BLaER1 treated with 17β-estradiol and CSF1 and Interleukin-3, amounts not matched to agents 10 nM and 100 nM (cell line): ENCODE measurements around the gene TMCC2.

Experiments used
- H3K27ac ChIP-seq, 11 experiments: shearing (Covaris generic); formaldehyde crosslinking; 2 replicates each; pipeline ENCODE4 v1.8.1; 2022
- H3K27me3 ChIP-seq, 11 experiments: shearing (Covaris generic); formaldehyde crosslinking; 2 replicates each; pipeline ENCODE4 v1.8.1; 2022
- H3K36me3 ChIP-seq, 11 experiments: shearing (Covaris generic); formaldehyde crosslinking; 2 replicates each; pipeline ENCODE4 v1.8.1; 2022
- H3K4me1 ChIP-seq, 10 experiments: shearing (Covaris generic); formaldehyde crosslinking; 2 replicates each; pipeline ENCODE4 v1.8.1; 2022
- H3K4me2 ChIP-seq, 11 experiments: shearing (Covaris generic); formaldehyde crosslinking; 2 replicates each; pipeline ENCODE4 v1.8.1; 2022
- H3K4me3 ChIP-seq, 10 experiments: shearing (Covaris generic); formaldehyde crosslinking; 2 replicates each; pipeline ENCODE4 v1.8.1; 2022
- H3K9ac ChIP-seq, 11 experiments: shearing (Covaris generic); formaldehyde crosslinking; 2 replicates each; pipeline ENCODE4 v1.8.1; 2022
- H3K9me3 ChIP-seq, 11 experiments: shearing (Covaris generic); formaldehyde crosslinking; replicated peaks in 1 of 11; 2 replicates each; pipeline ENCODE4 v1.8.1; 2022
- H4K20me1 ChIP-seq, 11 experiments: shearing (Covaris generic); formaldehyde crosslinking; 2 replicates each; pipeline ENCODE4 v1.8.1; 2022
- Cebpa-rat ChIP-seq, 11 experiments: shearing (Covaris generic); IDR thresholded peaks; 2 replicates each; pipeline ENCODE4 v1.8.1; 2022

TMCC2 gene

DNA sequence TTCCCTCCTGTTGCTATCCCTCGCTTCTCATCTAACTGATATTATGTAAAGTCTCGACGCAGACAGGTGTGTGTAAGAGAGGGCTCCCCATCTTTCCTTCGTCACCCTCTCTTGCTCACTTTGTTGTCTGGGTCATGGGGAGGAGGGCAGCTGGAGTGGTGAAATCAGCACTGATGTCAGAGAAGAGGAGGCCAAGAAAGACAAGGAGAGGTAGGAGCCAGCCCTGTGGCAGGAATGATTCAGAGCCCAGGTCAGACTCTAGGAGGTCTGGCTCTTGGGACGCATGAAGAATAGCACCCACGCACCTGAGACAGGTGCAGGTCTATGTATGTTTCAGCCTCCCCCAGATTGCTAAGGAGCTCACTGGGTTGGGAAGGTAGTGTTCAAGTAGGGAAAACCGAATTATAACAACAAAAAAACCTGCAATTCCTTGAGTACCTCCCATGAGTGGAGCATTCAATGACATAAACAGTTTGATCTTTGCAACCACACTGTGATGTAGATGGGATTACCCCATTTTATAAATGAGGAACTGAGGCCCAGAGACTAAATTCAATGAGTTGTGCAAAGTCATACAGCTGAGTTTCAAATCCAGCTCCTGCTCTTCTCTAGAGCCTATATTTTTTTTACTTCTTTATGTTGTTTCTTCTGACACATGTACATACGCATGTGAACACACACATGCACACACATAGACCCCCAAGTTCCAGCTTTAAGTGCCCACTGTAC, 83.4 kb downstream of the TMCC2 start:
- Histone ChIP-seq H3K9me3 (no peaks in the 10 kb centered on the region), H3K4me3 (no peak overlapping the region), H3K27ac (peak overlapping the region in 5 of 11 experiments; percentile 31 to 98 (median 45); a peak in 9 of 22 replicates), H3K9ac (peak overlapping the region in 1 of 11 experiments; percentile 39; a peak in 1 of 22 replicates), H3K4me2 (peak overlapping the region in 7 of 11 experiments; percentile 1 to 95 (median 91); a peak in 11 of 22 replicates), H3K36me3 (peaks cover 0 to 37% (median 0%) of the 10 kb centered on the region in 11 experiments; a peak in 3 of 22 replicates), H4K20me1 (no peaks in the 10 kb centered on the region; a peak in 2 of 22 replicates), H3K4me1 (peaks cover 35 to 70% (median 47%) of the 10 kb centered on the region in 10 experiments), H3K27me3 (peaks cover 0 to 6% (median 0%) of the 10 kb centered on the region in 11 experiments; a peak in 2 of 22 replicates)
- no peak for TF ChIP-seq Cebpa-rat (IDR thresholded peaks at IDR 0.05)

GRCh38 chr1:205312866-205313562, 85.3 kb downstream of the TMCC2 start:
- no peak for TF ChIP-seq Cebpa-rat (IDR thresholded peaks at IDR 0.05)
- Histone ChIP-seq H3K9me3 (no peaks in the 10 kb centered on the region), H3K4me2 (peak overlapping the region; percentile 82 to 98 (median 94)), H3K27me3 (peaks cover 0 to 8% (median 0%) of the 10 kb centered on the region in 11 experiments; a peak in 6 of 22 replicates), H3K27ac (peak overlapping the region; percentile 36 to 98 (median 89); a peak in 20 of 22 replicates), H3K4me3 (peak overlapping the region; percentile 25 to 50 (median 40); a peak in 16 of 20 replicates), H3K36me3 (peaks cover 0 to 20% (median 0%) of the 10 kb centered on the region in 11 experiments; a peak in 3 of 22 replicates), H4K20me1 (no peaks in the 10 kb centered on the region; a peak in 1 of 22 replicates), H3K4me1 (peaks cover 40 to 78% (median 55%) of the 10 kb centered on the region in 10 experiments), H3K9ac (peak overlapping the region; percentile 50 to 89 (median 77))

- Histone ChIP-seq H3K27ac (peak overlapping the region; percentile 43 to 98 (median 89); a peak in 21 of 22 replicates), H3K9me3 (no peaks in the 10 kb centered on the region), H3K27me3 (peaks cover 0 to 15% (median 4%) of the 10 kb centered on the region in 11 experiments; a peak in 12 of 22 replicates), H4K20me1 (no peaks in the 10 kb centered on the region; a peak in 1 of 22 replicates), H3K9ac (peak overlapping the region; percentile 50 to 89 (median 77)), H3K4me2 (peak overlapping the region; percentile 82 to 98 (median 94)), H3K4me3 (peak overlapping the region; percentile 25 to 50 (median 40); a peak in 16 of 20 replicates), H3K4me1 (peaks cover 40 to 86% (median 58%) of the 10 kb centered on the region in 10 experiments), H3K36me3 (peaks cover 0 to 15% (median 0%) of the 10 kb centered on the region in 11 experiments; a peak in 3 of 22 replicates)
- no peak for TF ChIP-seq Cebpa-rat (IDR thresholded peaks at IDR 0.05)
Observed at GRCh38 chr1:205313563-205314308, 86.0 kb downstream of the TMCC2 start.

DNA sequence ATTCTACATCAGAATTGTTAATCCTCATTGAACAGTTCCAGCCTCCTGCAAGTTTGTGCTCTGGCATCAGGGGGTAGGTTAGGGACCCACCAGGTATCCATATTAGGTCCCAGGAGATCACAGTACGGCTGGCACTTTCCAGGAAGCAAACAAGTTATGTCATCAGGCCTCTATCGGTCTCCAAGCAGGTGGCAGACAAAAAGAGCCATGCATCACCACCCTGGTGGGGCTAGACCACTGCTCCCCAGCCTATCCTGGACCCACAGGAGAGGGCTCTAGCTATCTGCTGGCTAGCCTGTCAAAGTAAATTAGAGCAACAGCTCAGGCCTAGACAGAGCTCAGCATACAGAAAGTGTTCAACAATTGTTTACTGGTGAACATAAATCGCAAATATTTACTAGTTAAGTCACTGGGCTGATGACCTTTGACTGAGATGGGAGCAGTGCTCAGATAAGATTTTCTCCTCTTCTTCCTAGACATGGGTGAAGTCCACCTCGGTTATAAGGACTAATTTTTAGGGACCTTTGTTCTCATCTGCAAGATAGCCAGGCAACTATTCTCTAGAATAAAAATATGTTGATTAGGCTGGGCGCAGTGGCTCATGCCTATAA, 87.4 kb downstream of the TMCC2 start:
- Histone ChIP-seq H3K4me3 (no peak overlapping the region), H4K20me1 (peaks cover 0 to 3% (median 0%) of the 10 kb centered on the region in 11 experiments; a peak in 1 of 22 replicates), H3K27ac (peak overlapping the region in 6 of 11 experiments; percentile 13 to 98 (median 92); a peak in 7 of 22 replicates), H3K27me3 (peaks cover 0 to 25% (median 17%) of the 10 kb centered on the region in 11 experiments; a peak in 18 of 22 replicates), H3K9ac (peak overlapping the region in 2 of 11 experiments; percentile 75 to 89; a peak in 1 of 22 replicates), H3K36me3 (peaks cover 0 to 9% (median 0%) of the 10 kb centered on the region in 11 experiments; a peak in 2 of 22 replicates), H3K4me2 (peak overlapping the region; percentile 82 to 98 (median 94)), H3K9me3 (no peaks in the 10 kb centered on the region), H3K4me1 (peaks cover 40 to 97% (median 70%) of the 10 kb centered on the region in 10 experiments)
- TF ChIP-seq Cebpa-rat (IDR thresholded peaks at IDR 0.05), result no peak

- Histone ChIP-seq H4K20me1 (peaks cover 0 to 3% (median 0%) of the 10 kb centered on the region in 11 experiments; a peak in 1 of 22 replicates), H3K9ac (no peak overlapping the region), H3K27ac (no peak overlapping the region), H3K4me2 (peak overlapping the region; percentile 37 to 97 (median 85); a peak in 21 of 22 replicates), H3K4me1 (peaks cover 44 to 97% (median 76%) of the 10 kb centered on the region in 10 experiments), H3K4me3 (no peak overlapping the region), H3K9me3 (no peaks in the 10 kb centered on the region), H3K36me3 (no peaks in the 10 kb centered on the region), H3K27me3 (peaks cover 8 to 36% (median 28%) of the 10 kb centered on the region in 11 experiments)
- TF ChIP-seq Cebpa-rat (IDR thresholded peaks at IDR 0.05), result no peak
Observed at GRCh38 chr1:205316161-205316566, 88.4 kb downstream of the TMCC2 start.

GRCh38 chr1:205317311-205317917, 89.7 kb downstream of the TMCC2 start:
- peaks cover 0 to 5% (median 0%) of the 10 kb centered on the region in 11 experiments; a peak in 1 of 22 replicates for H4K20me1 ChIP-seq
- H3K4me3 ChIP-seq, result no peak overlapping the region
- H3K4me1 ChIP-seq, result peaks cover 50 to 92% (median 76%) of the 10 kb centered on the region in 10 experiments
- no peak overlapping the region for H3K9ac ChIP-seq
- peaks cover 20 to 48% (median 40%) of the 10 kb centered on the region in 11 experiments for H3K27me3 ChIP-seq
- H3K4me2 ChIP-seq, result peak overlapping the region in 3 of 11 experiments; percentile 4 to 94 (median 94); a peak in 6 of 22 replicates
- peaks cover 0 to 11% (median 5%) of the 10 kb centered on the region in 11 experiments; a peak in 10 of 22 replicates for H3K9me3 ChIP-seq
- no peak for TF ChIP-seq Cebpa-rat (IDR thresholded peaks at IDR 0.05)
- no peak overlapping the region for H3K27ac ChIP-seq
- no peaks in the 10 kb centered on the region for H3K36me3 ChIP-seq

DNA sequence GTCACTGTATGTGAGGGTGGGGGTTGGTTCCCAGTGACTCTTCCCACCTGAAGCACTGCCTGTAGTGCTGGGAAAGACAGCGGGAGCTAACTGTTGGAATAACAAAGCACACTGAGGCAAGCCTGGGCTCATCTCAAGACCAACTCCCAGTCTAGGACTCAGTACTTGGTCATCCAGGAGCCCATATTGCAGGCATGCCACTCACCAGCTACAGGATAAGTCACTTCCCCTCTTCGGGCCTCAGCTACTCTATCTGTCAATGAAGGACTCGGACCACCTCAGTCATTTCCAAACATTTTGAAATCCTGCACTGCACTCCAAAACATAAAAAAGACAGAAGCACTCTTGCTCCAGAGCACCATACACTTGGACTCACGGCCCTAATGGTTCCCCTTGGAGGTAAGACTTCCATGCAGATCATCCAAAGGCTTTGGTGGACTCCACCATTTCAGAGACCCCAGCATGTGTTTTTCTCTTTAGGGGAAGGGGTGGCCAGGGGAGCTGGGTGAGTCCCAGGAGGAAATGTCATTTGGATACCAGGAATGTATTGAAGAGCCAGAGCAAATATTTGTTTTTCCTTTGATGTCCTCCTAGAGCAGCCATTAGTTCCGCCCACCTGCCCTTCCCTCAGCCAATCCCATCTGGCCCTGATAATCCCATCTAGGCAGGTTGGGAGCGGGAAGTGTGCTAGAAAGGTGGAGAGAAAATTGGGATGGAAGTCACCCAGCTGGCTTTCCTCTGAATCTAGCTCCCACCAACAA, 90.7 kb downstream of the TMCC2 start:
- no peak overlapping the region for H3K9ac ChIP-seq
- H3K27ac ChIP-seq, result no peak overlapping the region
- no peaks in the 10 kb centered on the region for H3K36me3 ChIP-seq
- no peak for TF ChIP-seq Cebpa-rat (IDR thresholded peaks at IDR 0.05)
- peaks cover 30 to 58% (median 50%) of the 10 kb centered on the region in 11 experiments for H3K27me3 ChIP-seq
- peaks cover 40 to 82% (median 66%) of the 10 kb centered on the region in 10 experiments for H3K4me1 ChIP-seq
- H3K9me3 ChIP-seq, result peaks cover 0 to 11% (median 5%) of the 10 kb centered on the region in 11 experiments; a peak in 10 of 22 replicates
- H3K4me2 ChIP-seq, result peak overlapping the region in 5 of 11 experiments; percentile 4 to 96 (median 31); a peak in 8 of 22 replicates
- no peak overlapping the region for H3K4me3 ChIP-seq
- peaks cover 0 to 5% (median 0%) of the 10 kb centered on the region in 11 experiments; a peak in 1 of 22 replicates for H4K20me1 ChIP-seq
